A549 (cell line): ENCODE measurements around the gene RAPSN.

ENCODE experiments used
- CTCF ChIP-seq: fragments of >200 bp; sonication (Bioruptor Twin); formaldehyde crosslinking; IDR thresholded peaks from 3 replicates; pipeline ENCODE4 v1.5.1; 2016
- E2F6 ChIP-seq: IDR thresholded peaks from 2 replicates; pipeline ENCODE4 v1.6.1; 2012; ENCODE audit warnings: low read depth, borderline replicate concordance
- FOSL2 ChIP-seq, 2 experiments: fragments of 450-650 bp in 1 of 2; fragments of >200 bp in 1 of 2; sonication (Bioruptor Twin) in 1 of 2; formaldehyde crosslinking; IDR thresholded peaks; 2 replicates each; pipeline versions ENCODE4 v1.5.0 to v1.6.1; 2016 to 2020; ENCODE audit warnings: mild to moderate bottlenecking in 1 of 2, moderate library complexity in 1 of 2
- JUN ChIP-seq, 2 experiments: fragments of >200 bp; sonication (Bioruptor Twin); formaldehyde crosslinking; IDR thresholded peaks; 2 replicates in 1 of 2; 3 replicates in 1 of 2; pipeline ENCODE4 v1.6.1; 2016 to 2017
- MAX ChIP-seq: IDR thresholded peaks from 2 replicates; pipeline ENCODE4 v1.6.1; 2012
- POLR2A ChIP-seq: IDR thresholded peaks from 2 replicates; pipeline ENCODE4 v1.6.1; 2012; ENCODE audit warnings: mild to moderate bottlenecking, low read length
- RARB ChIP-seq: fragments of 250-450 bp; sonication (Bioruptor Pico); IDR thresholded peaks from 2 replicates; pipeline ENCODE4 v1.8.0; 2021; ENCODE audit warnings: mild to moderate bottlenecking, moderate library complexity
- REST ChIP-seq: fragments of 200-600 bp; sonication (generic); IDR thresholded peaks from 2 replicates; pipeline ENCODE4 v1.6.1; 2016; ENCODE audit warnings: antibody characterized with exemption, mild to moderate bottlenecking, moderate library complexity

DNA sequence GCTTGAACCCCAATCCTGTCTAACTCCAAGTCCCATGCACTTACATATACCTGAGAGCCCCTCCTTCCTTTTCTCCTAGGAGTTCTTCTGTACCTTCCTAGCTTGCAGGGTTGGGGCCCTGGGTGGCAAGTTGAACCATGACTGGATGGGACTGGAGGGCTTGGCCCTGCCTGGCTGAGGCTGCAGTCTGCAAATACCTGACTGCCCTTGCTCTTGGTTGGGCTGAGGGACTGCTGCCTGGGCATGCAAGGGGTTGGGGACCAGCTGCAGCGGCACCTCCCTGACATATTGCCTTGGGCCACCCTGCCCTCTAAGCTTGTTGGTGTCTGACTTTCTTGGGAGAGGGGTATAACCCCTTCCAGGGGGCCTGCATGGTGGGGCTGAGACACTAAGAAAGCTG lies 50.4 kb downstream of the RAPSN start:
- TF ChIP-seq POLR2A = no peak
- TF ChIP-seq MAX = no peak
- no peak for TF ChIP-seq JUN (IDR thresholded peaks at IDR 0.05)
- no peak for TF ChIP-seq FOSL2 (IDR thresholded peaks at IDR 0.05)
- no peak for TF ChIP-seq FOSL2 (CRISPR knock-in tag; IDR thresholded peaks at IDR 0.05)
- TF ChIP-seq CTCF = no peak
- no peak for TF ChIP-seq E2F6
- TF ChIP-seq REST = no peak
- no peak for TF ChIP-seq RARB
